Activated CD8-positive, alpha-beta T cell treated with anti-CD3 and anti-CD28 coated beads, Interleukin-2, amount 10 ng/mL, durations not matched to agents 7 days and 5 days (primary cell): ENCODE measurements around the gene OR5AR1. TPM values are rescaled to one million over a fixed set of nuclear protein-coding genes. Genes with fewer than 3 reads are reported as not detected.

Experiments
- ATAC-seq: fragments of 150-1000 bp; cut with Tn5 transposase; one replicate; pipeline ENCODE4 v1.10.0; 2021; ENCODE audit warnings: moderate library complexity
- CTCF ChIA-PET: fragments of 350-600 bp; sonication (Branson Sonifier 250); formaldehyde crosslinking; loops from one replicate; lab custom pipeline; 2021; ENCODE audit warnings: antibody characterized with exemption; lab: Charles Lee
- POLR2A ChIA-PET: fragments of 350-600 bp; sonication (Branson Sonifier 250); formaldehyde crosslinking; loops from one replicate; lab custom pipeline; 2021; ENCODE audit warnings: antibody characterized with exemption; lab: Charles Lee
- DNase-seq: peaks from one replicate; pipeline ENCODE4 v3.0.0-alpha.2; 2020
- H3K27ac Mint-ChIP-seq: one replicate; pipeline ENCODE4 v1.8.0; 2021; ENCODE audit warnings: mild to moderate bottlenecking, mixed read lengths
- H3K27me3 Mint-ChIP-seq: one replicate; pipeline ENCODE4 v1.8.0; 2021; ENCODE audit warnings: low read depth, mixed read lengths
- H3K36me3 Mint-ChIP-seq: one replicate; pipeline ENCODE4 v1.8.0; 2021; ENCODE audit warnings: low read depth, mixed read lengths
- H3K4me1 Mint-ChIP-seq: one replicate; pipeline ENCODE4 v1.8.0; 2021; ENCODE audit warnings: low read depth, mixed read lengths
- H3K4me3 Mint-ChIP-seq: one replicate; pipeline ENCODE4 v1.8.0; 2021; ENCODE audit warnings: mild to moderate bottlenecking, mixed read lengths
- H3K9me3 Mint-ChIP-seq: one replicate; pipeline ENCODE4 v1.8.0; 2022; ENCODE audit warnings: mixed read lengths; ENCODE audit not compliant: insufficient read depth
- total RNA-seq, 2 experiments: library from RNA; stranded (reverse); gene quantifications; one replicate each; pipeline ENCODE4 v1.2.3, GENCODE V29; 2021

Gene OR5AR1
- total RNA-seq, 2 experiments from 2014 or later = not detected

DNA sequence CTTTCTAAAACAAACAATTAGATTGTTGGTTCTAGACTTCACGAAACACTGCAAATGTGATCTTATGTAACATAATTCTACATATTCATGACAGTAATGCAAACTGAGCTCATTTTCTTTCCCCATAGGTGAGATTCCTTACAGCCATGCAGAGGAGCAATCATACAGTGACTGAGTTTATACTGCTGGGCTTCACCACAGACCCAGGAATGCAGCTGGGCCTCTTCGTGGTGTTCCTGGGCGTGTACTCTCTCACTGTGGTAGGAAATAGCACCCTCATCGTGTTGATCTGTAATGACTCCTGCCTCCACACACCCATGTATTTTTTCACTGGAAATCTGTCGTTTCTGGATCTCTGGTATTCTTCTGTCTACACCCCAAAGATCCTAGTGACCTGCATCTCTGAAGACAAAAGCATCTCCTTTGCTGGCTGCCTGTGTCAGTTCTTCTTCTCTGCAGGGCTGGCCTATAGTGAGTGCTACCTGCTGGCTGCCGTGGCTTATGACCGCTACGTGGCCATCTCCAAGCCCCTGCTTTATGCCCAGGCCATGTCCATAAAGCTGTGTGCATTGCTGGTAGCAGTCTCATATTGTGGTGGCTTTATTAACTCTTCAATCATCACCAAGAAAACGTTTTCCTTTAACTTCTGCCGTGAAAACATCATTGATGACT, 36.9 kb downstream of the OR5AR1 start:
- Mint-ChIP-seq H3K9me3 (no peaks in the 10 kb centered on the region), H3K4me1 (no peaks in the 10 kb centered on the region), H3K36me3 (no peaks in the 10 kb centered on the region), H3K27ac (no peak overlapping the region), H3K4me3 (no peak overlapping the region), H3K27me3 (no peaks in the 10 kb centered on the region)
- ChIA-PET POLR2A (no interaction called here), CTCF (no interaction called here)
- ATAC-seq (no peak), DNase-seq (no peak)

DNA sequence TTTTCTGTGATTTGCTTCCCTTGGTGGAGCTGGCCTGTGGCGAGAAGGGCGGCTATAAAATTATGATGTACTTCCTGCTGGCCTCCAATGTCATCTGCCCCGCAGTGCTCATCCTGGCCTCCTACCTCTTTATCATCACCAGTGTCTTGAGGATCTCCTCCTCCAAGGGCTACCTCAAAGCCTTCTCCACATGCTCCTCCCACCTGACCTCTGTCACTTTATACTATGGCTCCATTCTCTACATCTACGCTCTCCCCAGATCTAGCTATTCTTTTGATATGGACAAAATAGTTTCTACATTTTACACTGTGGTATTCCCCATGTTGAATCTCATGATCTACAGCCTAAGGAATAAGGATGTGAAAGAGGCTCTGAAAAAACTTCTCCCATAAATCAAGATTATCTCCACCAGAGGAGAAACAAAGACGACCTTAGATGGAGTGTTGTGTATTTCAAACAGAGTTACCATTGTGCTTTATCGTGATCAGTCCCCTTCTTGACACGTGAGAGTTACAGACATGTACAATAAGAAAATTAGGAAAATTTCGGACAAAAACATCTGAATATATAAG, 37.5 kb downstream of the OR5AR1 start:
- no peaks in the 10 kb centered on the region for H3K27me3 Mint-ChIP-seq
- H3K4me3 Mint-ChIP-seq = no peak overlapping the region
- no peaks in the 10 kb centered on the region for H3K9me3 Mint-ChIP-seq
- ATAC-seq = no peak
- no peaks in the 10 kb centered on the region for H3K4me1 Mint-ChIP-seq
- no peak overlapping the region for H3K27ac Mint-ChIP-seq
- ChIA-PET CTCF (no interaction called here), POLR2A (no interaction called here)
- DNase-seq = no peak
- no peaks in the 10 kb centered on the region for H3K36me3 Mint-ChIP-seq

DNA sequence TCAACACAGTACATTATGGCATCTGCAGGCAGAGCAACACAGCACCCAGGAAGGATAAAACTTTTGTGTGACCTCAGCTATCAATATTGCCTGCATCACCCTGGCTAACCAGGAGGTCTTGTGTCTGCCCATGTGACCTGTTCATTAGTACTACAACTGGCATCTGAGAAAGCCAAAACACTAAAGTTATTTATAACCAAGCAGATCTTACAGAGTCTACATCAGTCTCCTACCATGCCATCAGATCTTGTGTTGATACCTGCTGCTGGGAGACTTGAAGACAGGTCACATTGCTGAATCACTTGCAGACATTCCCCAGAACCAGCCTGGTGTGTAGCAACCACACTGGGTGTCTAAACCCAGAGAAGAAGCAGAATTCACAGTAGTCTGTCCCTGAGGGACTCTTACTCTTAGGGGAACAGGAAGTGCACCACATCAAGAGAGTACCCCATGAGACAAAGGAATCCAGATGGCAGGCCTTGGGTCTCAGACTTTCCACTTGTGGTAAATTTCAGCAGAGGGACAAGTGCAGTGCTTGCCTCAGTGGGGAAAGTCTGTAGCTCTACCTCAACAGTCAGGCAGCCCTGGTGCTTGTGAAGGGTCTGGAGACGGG, 42.4 kb downstream of the OR5AR1 start:
- ChIA-PET POLR2A (no interaction called here), CTCF (no interaction called here)
- ATAC-seq = no peak
- no peak overlapping the region for H3K4me3 Mint-ChIP-seq
- H3K27ac Mint-ChIP-seq = no peak overlapping the region
- peaks cover 9% of the 10 kb centered on the region for H3K9me3 Mint-ChIP-seq
- no peaks in the 10 kb centered on the region for H3K27me3 Mint-ChIP-seq
- no peaks in the 10 kb centered on the region for H3K36me3 Mint-ChIP-seq
- no peak for DNase-seq
- H3K4me1 Mint-ChIP-seq = no peaks in the 10 kb centered on the region

DNA sequence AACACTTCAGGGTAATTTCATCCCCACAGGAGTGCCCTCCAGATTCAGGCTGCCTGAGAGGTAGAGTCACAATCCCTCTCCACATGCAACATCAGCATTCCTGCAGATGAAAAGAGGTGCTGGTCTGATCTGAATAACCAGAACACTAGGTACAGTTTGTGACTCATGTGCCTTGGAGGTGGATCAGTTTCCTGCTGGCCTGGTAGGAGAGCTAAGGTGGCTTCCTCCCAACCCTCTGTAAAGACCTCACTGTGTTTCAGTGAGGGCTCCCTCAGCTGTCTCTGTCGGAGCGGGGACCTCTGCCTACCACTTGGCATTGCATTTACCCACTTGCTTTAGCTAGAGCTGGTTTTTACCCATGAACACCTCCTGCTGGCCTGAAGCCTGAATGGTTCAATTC, 43.0 kb downstream of the OR5AR1 start:
- H3K9me3 Mint-ChIP-seq = peaks cover 9% of the 10 kb centered on the region
- no peaks in the 10 kb centered on the region for H3K36me3 Mint-ChIP-seq
- H3K4me3 Mint-ChIP-seq = no peak overlapping the region
- no peaks in the 10 kb centered on the region for H3K4me1 Mint-ChIP-seq
- POLR2A ChIA-PET = no interaction called here
- H3K27ac Mint-ChIP-seq = no peak overlapping the region
- DNase-seq = no peak
- H3K27me3 Mint-ChIP-seq = no peaks in the 10 kb centered on the region
- ATAC-seq = no peak
- CTCF ChIA-PET = no interaction called here

DNA sequence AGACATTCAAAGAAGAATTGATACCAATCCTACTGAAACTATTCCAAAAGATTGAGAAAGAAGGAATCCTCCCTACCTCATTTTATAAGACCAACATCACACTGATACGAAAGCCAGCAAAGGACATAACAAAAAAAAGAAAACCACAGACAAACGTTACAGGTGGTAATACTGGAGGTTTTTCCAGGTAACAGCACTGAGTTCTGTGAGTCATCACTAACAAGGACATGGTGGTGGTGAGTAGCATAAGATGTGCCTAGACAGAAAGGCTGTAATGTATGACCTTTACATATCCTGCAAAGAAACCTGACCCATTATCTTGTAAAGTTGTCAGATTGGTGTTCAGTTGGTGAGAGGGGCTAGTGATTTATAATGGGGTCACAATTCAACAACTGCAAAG, 50.7 kb downstream of the OR5AR1 start:
- POLR2A ChIA-PET = no interaction called here
- CTCF ChIA-PET = no interaction called here
- Mint-ChIP-seq H3K27me3 (no peaks in the 10 kb centered on the region), H3K4me3 (no peak overlapping the region), H3K27ac (no peak overlapping the region), H3K36me3 (no peaks in the 10 kb centered on the region), H3K4me1 (no peaks in the 10 kb centered on the region), H3K9me3 (peaks cover 7% of the 10 kb centered on the region)
- DNase-seq (no peak), ATAC-seq (no peak)

Other genes starting within 250 kb of the OR5AR1 start
- not detected for gene OR5M3, start 190.3 kb upstream of the OR5AR1 start, total RNA-seq
- gene OR5M8, start 172.3 kb upstream of the OR5AR1 start, total RNA-seq = not detected
- gene OR5M11, start 120.4 kb upstream of the OR5AR1 start, total RNA-seq = not detected
- gene OR5M10, start 86.0 kb upstream of the OR5AR1 start, total RNA-seq = not detected
- gene OR5M1, start 48.8 kb upstream of the OR5AR1 start, total RNA-seq = not detected
- gene OR5AP2, start 21.2 kb upstream of the OR5AR1 start, total RNA-seq = not detected
- not detected for gene OR9G1, start 35.4 kb downstream of the OR5AR1 start, total RNA-seq
- not detected for gene OR9G4, start 85.0 kb downstream of the OR5AR1 start, total RNA-seq